Posterior cingulate gyrus (tissue), 11 donors: ENCODE data around the gene MAPK1.
"Not testable (repeated sequence)": the region's sequence is repeated elsewhere in the genome, so short reads cannot be mapped to it uniquely, and the experiment has no call there.

Experiments
- DNase-seq, 10 donors: peaks; one replicate each; pipeline versions ENCODE4 v3.0.0 to v3.0.0-alpha.2; 2020 to 2021; ENCODE audit warnings: mixed read lengths in 3 of 10
- intact Hi-C: fragments of 100-400 bp; cut with DNase I; formaldehyde crosslinking; loops from one replicate; pipeline ENCODE4 v1.15.1; 2023

Gene MAPK1

DNA sequence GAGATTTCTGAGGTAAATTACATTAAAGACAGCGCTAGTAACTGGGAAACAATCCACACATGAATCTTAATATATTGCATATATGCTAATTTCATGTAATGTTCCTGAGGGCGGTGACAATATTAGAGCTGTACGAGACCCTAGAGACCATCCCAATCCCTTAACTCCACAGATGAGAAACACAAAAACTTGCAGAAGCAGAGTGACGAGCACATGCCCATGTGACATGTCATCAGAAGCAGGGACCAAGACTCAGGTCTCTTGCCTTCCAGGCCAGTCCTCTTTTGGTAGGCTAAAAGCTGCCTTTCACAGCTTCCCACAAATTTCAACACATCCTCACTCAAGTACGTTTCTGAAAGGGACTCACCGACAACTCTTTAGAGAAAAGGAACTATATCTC lies 11.8 kb downstream of the MAPK1 start:
- intact Hi-C loops: no loop called here
- DNase-seq: no peak

DNA sequence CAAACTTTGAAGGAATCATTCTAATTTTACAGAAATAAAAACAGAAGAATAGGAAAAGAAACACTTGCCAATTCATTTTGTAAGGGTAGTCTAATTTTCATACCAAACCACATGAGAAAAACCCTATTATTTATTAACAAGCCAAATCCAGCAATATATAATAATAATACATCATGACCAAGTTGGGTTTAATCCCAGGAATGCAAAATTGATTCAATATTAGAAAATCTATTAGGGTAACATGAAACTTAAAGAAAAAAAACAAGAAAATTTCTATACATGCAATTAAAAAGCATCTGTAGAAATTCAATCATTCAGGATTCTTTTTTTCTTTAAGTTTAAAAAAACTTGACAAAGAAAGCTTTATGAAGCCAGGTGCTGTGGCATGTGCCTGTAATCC lies 16.8 kb downstream of the MAPK1 start:
- no peak for DNase-seq
- intact Hi-C loops: no loop called here

DNA sequence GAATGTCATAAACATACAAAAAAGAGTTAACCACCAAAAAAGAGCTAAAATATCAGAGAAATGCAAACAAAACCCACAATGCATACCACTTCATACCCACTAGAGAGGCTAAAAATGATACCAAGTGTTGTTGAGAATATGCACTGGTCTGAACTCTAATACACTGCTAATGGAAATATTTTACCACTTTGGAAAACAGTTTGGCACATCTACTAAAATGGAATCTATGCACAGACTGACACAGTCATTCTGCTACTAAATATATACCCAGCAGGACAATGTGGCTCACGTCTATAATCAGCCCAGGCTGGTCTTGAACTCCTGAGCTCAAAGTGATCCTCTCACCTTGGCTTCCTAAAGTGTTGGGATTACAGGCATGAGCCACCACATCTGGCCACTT lies 18.0 kb downstream of the MAPK1 start:
- DNase-seq: no peak
- intact Hi-C loops: no loop called here

DNA sequence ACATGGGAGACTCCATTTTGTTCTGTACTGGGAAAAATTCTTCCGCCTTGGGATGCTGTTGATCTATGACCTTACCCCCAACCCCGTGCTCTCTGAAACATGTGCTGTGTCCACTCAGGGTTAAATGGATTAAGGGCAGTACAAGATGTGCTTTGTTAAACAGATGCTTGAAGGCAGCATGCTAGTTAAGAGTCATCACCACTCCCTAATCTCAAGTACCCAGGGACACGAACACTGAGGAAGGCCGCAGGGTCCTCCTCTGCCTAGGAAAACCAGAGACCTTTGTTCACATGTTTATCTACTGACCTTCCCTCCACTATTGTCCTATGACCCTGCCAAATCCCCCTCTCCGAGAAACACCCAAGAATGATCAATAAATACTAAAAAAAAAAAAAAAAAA lies 19.4 kb downstream of the MAPK1 start:
- DNase-seq, intact Hi-C loops: not testable (repeated sequence)

DNA sequence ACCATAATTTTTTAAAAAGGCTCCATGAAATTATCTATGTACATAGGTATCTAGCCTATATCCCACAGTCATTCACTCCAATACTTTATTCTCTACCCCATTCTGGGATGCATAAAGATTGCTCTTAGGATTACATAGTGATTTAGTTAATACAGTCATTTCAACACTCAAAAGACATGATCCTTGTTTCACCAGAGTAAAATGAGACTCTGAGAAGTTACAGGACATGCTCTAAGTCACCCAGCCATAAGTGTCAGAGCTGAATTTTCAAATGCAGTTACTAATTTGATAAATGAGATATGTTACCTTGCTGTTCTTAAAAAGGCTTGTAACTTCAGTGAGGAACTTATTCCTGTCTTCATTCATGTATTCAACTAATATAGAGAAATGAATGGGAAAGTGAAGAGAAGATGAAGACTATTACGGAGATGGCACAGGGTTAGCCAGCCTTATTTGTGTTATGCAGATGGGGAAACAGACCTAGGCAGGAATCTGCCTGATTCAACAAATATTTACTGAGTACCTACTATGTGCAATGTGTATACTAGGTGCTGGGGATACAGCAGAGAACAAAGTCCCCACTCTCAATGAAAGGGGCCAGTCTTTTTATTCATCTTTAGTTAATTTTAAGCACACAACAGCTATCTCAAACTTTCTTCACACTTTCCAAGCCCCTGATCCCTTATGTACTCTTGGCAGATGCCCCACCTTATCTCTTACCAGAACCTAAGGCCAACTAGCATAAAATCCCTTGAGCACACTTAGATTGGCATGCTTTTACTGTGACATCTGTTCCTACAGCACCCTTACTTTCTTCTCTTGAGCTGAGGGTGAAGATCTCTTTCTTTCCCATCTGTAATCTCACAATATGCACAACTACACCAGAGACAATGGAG lies 21.6 kb downstream of the MAPK1 start:
- DNase-seq: no peak
- intact Hi-C loops: no loop called here

DNA sequence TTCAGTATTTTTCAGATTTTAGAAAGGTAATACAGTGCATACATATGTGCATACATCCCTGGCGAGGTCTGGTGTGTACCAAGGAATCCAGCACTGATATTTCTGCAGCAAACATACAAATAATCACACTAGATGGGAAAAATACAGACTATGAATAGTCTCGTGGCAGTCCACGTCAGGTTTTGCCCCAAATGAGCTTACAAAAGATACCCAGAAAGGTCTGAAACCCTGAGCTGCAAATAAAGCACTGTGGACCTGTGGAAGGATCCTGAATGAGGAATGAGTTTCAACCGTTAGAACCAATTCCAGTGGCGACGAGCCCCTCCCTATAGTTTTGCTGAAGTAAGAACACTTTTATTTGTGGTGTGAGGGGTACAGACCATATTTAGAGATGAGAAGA lies 24.5 kb downstream of the MAPK1 start:
- no peak for DNase-seq
- intact Hi-C loops: no loop called here

DNA sequence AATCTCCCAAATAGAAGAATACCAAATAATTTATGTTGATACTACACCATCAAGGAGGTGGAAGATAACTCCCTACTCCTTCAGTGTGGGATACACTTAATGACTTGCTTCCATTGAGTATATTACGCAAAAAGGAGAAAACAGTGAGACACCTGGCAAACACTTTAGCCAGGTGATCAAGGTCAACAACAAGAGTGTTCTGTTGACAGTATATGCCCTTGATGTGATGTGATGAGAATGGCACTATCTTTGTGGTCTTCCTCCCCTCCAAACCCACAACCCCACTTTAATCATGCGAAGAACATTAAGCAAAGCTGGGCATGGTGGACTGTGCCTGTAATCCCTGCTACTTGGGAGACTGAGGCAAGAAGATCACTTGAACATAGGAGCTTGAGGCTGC lies 26.0 kb downstream of the MAPK1 start:
- intact Hi-C loops: no loop called here
- no peak for DNase-seq

DNA sequence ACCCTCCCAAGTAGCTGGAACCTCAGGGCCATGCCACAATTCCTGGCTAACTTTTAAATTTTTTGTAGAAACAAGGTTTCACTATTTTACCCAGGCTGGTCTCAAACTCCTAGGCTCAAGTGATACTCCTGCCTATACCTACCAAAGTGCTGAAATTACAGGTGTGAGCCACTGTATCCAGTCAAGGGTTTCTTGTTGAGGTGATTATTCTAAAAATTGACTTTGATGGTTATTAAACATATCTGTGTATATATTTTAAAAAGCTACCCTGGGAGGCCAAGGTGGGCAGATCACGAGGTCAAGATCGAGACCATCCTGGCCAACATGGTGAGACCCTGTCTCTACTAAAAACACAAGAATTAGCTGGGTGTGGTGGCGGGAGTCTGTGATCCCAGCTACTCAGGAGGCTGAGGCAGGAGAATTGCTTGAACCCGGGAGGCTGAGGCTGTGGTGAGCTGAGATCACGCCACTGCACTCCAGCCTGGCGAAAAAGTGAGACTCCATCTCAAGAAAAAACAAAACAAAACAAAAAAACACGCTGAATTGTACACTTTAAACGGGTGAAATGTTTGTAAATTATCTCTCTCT lies 27.1 kb downstream of the MAPK1 start:
- intact Hi-C loops: no loop called here
- no peak for DNase-seq

DNA sequence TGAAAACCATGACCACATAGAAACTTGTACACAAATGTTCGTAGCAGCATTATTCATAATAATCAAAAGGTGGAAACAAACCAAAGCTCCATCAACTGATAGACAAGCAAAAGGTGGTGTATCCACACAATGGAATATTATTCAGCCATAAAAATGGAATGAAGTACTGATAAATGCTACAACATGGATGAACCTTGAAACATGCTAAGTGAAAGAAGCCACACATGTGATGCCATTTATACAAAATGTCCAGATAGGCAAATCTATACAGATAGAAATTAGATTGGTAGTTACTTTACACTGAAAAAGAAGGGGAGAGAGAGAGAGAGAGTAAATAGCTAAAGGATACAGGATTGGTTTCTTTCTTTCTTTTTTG lies 27.7 kb downstream of the MAPK1 start:
- intact Hi-C loops: no loop called here
- DNase-seq: no peak

DNA sequence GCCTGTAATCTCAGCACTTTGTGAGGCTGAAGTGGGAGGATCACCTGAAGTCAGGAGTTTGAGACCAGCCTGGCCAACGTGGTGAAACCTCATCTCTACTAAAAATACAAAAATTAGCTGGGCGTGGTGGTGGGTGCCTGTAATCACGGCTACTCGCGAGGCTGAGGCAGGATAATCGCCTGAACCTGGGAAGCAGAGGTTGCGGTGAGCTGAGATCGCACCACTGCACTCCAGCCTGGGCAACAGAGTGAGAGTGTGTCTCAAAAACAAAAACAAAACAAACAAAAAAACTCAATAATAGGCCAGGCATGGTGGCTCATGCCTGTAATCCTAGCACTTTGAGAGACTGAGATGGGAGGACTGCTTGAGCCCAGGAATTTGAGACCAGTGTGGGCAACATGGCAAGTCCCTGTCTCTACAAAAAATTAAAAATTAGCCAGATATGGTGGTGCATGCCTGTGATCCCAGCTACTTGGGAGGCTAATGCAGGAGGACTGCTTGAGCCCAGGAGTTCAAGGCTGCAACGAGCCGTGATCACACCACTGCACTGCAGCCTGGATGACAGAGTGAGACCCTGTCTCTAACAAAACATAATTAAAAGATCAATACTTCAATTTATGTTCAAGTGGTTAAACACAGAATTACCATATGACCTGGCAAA lies 28.2 kb downstream of the MAPK1 start:
- intact Hi-C loops, DNase-seq: not testable (repeated sequence)

DNA sequence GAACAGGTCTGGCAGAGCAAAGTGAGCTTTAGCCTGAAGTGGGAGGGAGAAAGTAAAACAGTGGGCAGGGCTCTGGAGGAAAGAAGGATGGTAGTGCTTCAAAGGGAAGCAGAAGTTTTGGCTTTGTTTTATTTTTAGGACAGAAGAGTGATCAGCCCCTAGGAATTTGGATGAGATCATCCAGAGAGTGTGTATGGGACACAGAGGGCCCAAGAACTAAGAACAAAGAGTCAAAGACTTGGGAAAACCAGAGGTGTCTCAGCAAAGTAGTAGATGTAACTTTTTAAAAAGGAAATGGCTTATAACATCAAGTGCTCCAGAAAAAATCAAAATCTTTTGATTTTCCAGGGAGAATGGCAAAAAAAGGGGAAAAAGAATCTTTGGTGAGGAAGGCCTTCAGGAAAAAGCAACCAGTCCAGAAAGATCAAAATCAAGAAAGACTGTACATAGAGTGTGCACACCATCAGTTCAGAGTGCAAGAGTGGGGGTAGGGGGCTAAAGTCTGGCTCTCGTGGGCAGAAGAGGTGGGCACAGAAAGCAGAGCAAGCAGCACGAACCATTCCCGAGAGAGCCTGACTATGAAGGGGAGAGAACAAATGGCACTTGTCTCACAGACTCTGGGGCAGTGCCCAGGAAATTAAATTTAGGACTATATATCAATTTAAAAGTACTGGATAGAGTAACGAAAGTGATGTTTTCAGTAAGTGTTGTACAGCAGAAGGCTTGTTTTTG lies 30.0 kb downstream of the MAPK1 start:
- intact Hi-C loops: no loop called here
- no peak for DNase-seq

DNA sequence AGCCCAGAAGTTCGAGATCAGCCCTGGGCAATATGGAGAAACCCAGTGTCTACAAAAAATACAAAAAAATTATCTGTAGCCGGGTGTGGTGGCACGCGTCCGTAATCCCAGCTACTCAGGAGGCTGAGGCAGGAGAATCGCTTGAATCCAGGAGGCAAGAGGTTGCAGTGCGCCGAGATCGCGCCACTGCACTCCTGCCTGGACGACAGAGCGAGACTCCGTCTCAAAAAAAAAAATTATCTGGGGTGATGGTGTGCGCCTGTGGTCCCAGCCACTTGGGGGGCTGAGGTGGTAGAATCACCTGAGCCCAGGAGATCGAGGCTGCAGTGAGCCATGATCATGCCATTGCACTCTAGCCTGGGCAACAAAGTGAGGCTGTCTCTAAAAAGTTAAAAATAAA lies 31.0 kb downstream of the MAPK1 start:
- DNase-seq, intact Hi-C loops: not testable (repeated sequence)

DNA sequence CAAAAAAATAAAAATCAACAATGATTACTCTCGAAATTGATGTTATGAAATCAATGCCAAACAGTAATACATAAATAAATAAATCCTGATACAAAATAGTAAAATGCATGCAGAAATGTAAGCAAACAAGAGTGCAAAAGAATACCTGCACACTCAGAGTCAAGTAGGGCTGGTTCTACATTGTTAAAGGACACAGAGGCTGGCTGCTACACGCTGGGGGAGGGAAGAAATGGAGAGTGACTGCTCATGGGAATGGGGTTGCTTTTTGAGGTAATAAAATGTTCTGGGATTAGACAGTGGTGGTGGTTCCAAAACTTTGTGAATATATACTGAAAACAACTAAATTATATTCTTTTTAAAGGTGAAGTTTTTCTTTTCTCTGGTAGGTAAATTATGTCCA lies 32.1 kb downstream of the MAPK1 start:
- intact Hi-C loops: no loop called here
- DNase-seq: no peak

DNA sequence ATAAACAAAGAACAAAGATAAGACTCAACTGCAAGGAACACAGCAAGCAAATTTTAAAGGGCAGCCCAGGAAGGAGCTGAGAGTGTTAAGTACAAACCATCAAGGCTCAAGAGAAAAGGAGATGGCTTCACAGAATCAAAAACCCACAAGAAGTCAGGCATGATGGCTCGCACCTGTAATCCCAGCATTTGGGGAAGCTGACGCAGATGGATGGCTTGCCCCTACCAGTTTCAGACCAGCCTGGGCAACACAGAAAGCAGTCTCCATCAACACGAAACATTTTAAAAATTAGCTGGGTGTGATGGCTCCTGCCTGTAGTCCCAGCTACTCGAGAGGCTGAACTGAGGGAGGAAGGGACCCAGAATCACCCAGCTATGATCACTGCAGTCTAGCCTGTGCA lies 32.6 kb downstream of the MAPK1 start:
- DNase-seq: no peak
- intact Hi-C loops: no loop called here

DNA sequence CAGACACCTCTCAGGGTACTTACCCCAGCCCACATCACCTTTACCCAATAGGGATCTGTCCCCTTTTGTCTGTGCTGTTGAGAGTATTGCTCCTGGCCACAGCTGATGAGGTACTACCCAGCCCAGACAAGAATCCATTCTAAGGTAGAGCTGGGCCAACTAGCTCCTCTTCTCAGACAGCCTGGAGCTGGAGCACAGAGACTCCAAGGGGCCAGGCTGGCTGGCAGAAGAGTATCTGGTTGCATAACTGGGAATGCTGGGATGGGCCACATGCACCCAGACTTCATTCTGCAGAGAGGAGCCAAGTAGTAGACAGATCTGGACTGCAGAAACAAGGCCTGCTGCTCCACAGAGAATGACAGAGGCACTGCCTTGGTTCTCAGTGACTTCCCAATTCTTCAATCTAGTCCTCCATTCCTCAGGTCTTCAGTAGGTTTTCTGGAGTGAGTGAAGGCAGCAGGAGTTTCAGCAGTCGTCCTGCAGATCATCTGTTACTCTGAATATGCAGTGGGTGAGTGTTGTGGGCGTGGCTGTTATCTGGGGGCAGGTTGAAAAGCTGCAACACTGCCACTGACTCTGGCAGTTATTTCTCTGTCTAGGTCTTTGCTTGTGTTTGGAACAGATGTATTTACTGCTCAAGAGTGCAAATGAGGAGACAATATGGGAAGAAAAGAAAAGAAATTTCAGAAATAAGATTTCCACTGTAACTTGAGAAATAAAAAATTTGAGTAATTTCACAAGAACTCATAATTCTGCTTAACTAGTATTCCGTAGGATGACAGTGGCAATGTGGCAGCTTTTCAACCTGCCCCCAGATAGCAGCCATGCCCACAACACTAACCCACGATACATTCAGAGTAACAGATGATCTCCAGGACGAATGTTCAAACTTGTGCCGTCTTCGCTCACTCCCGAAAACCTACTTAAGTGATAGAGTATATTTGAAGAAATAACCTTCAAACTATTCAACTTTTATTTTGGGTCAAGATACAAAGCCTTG lies 34.9 kb downstream of the MAPK1 start:
- no peak for DNase-seq
- intact Hi-C loops: no loop called here

DNA sequence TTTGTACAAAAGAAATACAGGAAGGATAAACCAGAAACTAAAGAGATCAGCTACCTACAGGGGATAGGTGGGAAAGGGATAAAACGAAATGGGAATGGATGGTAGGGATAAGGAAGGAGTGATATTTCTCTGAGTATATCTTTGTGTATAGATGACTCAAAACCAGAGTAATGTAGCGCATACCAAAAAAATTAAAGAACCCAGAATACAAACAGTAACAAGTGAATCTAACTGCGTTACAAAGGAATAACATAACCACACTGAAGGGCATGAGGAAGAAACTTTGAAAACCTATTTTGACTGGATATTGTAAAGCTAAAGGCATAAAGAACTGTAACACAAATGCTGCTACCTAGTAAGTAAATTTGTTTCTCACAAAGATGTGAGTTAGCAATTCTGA lies 37.9 kb downstream of the MAPK1 start:
- DNase-seq: no peak
- intact Hi-C loops: no loop called here

DNA sequence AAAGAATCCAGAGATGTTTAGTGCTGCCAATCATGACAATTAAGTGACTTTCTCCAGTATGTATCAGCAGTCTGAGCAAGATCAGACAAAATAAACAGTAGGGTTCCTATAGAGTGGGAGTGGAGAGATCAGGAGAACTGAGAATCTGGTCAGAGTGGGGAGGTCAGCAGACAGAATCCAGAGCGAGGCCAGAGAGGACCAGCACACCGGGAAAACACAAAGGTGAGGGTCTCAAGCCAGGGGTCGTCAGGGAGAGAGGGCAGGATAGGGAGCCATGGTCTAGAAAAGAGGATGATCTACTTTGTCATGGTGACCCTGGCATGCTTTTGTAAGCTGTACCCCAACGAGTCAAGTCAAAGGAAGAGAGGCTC lies 39.2 kb downstream of the MAPK1 start:
- intact Hi-C loops: no loop called here
- no peak for DNase-seq

DNA sequence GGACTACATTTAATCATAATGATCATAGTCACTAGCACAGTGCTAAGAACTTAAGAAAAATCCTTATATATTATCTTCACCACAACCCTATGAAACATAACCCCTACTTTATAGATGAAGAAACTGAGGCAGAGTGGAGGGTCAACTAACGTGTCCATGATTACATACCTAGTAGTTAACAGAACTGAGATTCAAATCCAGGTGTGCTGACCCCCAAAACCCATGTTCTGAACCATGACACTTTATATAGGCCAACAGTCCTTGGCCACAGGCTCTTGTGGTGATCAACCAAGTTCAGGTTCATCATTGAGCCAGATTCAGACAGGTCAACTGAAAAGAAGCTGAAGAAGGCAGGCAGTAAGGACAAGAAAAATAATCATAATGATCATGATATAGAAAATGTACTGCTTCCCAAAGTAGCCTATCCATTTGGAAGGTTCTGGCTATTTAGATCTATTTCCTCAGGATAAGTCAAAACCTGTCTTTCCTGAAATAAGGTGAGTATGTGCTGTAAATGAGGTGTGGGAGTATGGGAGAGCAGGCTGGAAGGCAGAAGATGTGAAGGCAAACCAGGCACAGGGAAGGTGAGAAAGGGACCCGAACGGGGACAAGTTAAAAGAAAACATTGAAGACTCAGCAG lies 39.7 kb downstream of the MAPK1 start:
- intact Hi-C loops: no loop called here
- no peak for DNase-seq

DNA sequence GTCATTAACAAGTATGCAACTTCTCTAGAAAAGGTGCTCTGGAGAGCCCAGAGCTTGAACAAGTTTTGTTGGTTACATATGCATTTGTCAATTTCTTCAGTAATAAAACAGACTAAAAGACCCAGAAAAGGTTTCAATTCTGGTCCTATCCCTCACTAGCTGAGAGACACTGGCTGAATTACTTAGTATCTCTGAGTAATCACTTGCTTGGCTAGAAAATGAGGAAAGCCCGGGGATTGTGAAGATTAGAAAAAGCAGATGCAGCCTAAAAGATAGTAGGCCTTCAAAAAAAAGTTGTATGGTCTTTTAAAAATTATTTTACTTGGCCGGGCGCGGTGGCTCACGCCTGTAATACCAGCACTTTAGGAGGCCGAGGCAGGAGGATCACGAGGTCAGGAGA lies 41.2 kb downstream of the MAPK1 start:
- intact Hi-C loops: no loop called here
- no peak for DNase-seq

DNA sequence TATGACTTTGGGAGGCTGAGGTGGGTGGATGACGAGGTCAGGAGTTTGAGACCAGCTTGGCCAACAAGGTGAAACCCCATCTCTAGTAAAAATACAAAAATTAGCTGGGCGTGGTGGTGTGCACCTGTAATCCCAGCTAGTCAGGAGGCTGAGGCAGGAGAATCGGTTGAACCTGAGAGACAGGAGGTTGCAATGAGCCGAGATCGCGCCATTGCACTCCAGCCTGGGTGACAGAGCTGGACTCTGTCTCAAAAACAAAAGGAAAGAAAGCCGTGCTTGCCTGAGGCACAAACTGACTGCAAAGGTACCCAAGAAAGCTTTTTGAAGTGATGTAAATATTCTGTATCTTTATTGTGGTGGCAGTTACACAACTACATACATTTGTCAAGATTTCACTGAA lies 42.5 kb downstream of the MAPK1 start:
- intact Hi-C loops, DNase-seq: not testable (repeated sequence)
